IMR-90 (cell line): ENCODE results near the gene LRRC72.

Experiments used
- BHLHE40 ChIP-seq: fragments of 150-350 bp; IDR thresholded peaks from 2 replicates; pipeline ENCODE4 v1.6.1; 2016; ENCODE audit warnings: mild to moderate bottlenecking, low read depth, low read length
- CEBPB ChIP-seq: IDR thresholded peaks from 2 replicates; pipeline ENCODE4 v1.6.1; 2012; ENCODE audit warnings: low read depth, low read length, improper control_type of control experiment
- CHD1 ChIP-seq: IDR thresholded peaks from 2 replicates; pipeline ENCODE4 v1.6.1; 2012; ENCODE audit warnings: low read depth, low read length, improper control_type of control experiment
- CTCF ChIP-seq: conservative IDR thresholded peaks from 2 replicates; pipeline ENCODE4 v1.5.1; 2012; ENCODE audit warnings: mild to moderate bottlenecking, low read depth, low read length, improper control_type of control experiment
- MAFK ChIP-seq: IDR thresholded peaks from 2 replicates; pipeline ENCODE4 v1.6.1; 2012; ENCODE audit warnings: low read depth, low read length, improper control_type of control experiment
- NFE2L2 ChIP-seq: fragments of 150-350 bp; IDR thresholded peaks from 2 replicates; pipeline ENCODE4 v1.6.1; 2016; ENCODE audit warnings: low read depth, mild to moderate bottlenecking, low read length
- POLR2A ChIP-seq: IDR thresholded peaks from 2 replicates; pipeline ENCODE4 v1.6.1; 2012; ENCODE audit warnings: mild to moderate bottlenecking, low read depth, low read length
- RAD21 ChIP-seq: IDR thresholded peaks from 2 replicates; pipeline ENCODE4 v1.6.1; 2012; ENCODE audit warnings: low read length, improper control_type of control experiment
- SMC3 ChIP-seq: fragments of 150-350 bp; IDR thresholded peaks from 2 replicates; pipeline ENCODE4 v1.6.1; 2016; ENCODE audit warnings: low read depth, mild to moderate bottlenecking, antibody characterized with exemption, low read length, moderate library complexity
- TF ChIP-seq, protein P1 (sequence below): fragments of 150-350 bp; IDR thresholded peaks from 2 replicates; pipeline ENCODE4 v1.6.1; 2017; ENCODE audit warnings: mild to moderate bottlenecking, antibody characterized with exemption, low read length, low read depth

GRCh38 chr7:16532272-16532671, 5.6 kb downstream of the LRRC72 start:
- TF ChIP-seq CTCF (no peak), POLR2A (no peak), NFE2L2 (no peak), MAFK (no peak), BHLHE40 (no peak), RAD21 (no peak), CHD1 (no peak), SMC3 (no peak), CEBPB (no peak)
- TF ChIP-seq, protein P1, sequence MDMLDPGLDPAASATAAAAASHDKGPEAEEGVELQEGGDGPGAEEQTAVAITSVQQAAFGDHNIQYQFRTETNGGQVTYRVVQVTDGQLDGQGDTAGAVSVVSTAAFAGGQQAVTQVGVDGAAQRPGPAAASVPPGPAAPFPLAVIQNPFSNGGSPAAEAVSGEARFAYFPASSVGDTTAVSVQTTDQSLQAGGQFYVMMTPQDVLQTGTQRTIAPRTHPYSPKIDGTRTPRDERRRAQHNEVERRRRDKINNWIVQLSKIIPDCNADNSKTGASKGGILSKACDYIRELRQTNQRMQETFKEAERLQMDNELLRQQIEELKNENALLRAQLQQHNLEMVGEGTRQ: no peak
